Measurements from ENCODE around the gene ENAH.
A peak's percentile ranks its signal among the peaks of the same experiment; 100 is the strongest.

ENAH gene

DNA sequence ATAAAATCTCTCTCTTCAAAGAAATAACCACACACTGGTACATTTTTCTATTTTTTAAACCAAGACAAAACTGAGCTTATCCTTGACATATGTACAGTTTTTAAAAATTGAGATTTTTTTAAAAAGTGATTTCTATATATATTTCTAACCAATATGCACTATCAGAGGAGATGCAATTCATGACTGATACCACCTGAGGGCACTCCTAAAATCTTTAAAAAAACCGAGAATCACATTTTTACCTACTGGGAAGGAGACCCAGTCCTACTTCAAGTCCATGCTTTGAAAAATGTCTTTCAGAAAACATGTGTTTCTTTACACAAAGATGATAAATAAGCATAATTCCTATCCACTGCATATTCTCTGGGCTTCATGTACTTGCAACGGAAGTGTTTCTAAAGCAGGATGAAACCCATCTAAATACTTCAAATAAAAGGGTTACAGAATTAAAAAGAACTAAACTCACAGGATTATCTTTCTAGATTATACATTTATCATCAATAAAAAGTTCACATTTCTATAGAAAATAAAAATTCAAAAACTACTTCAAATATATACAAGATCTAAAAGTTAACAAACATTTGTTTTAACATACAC lies 98.6 kb downstream of the ENAH start:
- peak; percentile 31 for DNase-seq

DNA sequence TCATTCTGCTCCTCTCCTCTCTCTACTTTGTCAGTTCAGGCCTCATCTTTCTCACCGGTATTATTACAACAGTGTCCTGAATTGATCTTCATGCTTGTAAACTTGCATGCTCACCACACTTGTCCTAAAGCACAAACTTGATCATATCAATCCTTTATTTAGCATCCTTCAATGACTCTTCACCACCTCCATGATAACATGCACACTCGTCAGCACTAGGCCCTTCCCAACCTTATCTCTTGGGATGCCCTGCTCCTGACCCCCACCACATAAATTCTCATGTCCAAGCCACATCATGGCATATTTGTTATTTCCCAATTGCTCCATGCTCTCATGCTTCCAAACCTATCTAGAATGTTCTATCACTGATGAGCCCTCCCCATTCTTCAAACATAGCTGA lies 103.1 kb downstream of the ENAH start:
- DNase-seq = no peak

DNA sequence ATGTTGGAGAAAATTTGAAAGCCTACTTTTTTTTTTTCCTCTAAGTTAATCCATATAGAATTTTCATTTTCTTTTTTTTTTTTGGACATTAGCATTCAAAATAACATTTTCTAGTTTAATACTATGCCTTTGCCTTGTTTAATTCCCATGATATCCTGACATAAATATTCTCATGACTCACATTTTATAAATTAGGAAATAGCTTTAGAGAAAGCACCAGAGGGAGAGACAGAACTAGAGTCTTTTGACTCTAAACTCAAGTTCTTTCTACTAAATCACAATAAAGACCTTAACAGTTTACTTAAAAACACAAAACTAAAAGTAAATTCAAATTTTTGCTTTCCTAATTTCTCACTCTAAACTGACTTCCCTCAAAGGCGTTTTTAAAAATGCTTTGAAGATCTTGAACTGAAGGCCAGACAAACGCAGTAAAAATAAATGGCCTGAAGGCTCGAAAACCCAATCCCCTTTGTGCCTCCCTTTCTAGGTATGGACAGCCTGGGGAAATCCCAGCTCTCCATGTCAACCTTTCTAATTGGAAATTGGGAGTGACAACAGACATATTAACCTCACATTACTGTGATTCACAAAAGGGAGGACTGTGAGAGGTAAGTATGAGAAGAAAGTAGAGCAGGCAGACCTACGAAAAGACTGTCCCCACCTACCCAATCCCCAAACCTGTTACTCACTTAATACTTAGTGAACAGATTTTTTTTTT lies 104.6 kb downstream of the ENAH start:
- DNase-seq = peak; percentile 9

DNA sequence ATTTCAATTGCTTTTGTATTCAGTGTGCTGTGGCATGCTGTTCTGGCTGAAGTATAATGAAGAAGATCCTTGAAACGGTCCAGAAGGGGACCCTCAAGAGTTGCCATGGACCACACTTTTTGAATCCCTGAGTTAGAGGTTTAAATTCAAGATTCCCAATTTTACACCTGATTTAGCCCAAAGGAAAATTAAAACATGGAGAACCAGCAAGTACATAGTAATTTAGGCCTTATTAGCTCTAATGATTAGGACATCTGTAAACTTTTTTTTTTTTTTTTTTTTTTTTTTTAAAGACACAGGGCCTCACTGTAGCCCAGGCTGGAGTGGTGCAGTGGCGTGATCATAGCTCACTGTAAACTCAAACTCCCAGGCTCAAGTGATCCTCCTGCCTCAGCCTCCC lies 107.3 kb downstream of the ENAH start:
- no peak for DNase-seq

DNA sequence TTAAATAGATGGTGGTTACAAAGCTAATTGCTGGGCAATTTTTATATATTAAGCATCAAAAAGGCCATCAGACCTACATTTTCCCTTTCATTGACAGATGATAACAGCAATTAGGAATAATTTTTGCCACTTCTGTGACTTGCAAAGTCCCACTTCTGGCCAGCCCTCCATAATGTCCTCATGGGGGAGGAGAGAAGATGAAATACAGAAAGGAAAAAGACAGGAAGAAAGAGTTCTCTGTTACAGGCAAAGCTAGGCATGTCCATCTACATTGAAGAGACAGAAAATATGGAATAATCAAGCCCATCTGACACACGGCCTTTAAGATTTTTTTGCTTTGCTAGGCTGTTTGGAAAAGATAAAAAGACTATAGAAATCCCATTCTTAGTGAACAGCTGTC lies 108.0 kb downstream of the ENAH start:
- no peak for DNase-seq

DNA sequence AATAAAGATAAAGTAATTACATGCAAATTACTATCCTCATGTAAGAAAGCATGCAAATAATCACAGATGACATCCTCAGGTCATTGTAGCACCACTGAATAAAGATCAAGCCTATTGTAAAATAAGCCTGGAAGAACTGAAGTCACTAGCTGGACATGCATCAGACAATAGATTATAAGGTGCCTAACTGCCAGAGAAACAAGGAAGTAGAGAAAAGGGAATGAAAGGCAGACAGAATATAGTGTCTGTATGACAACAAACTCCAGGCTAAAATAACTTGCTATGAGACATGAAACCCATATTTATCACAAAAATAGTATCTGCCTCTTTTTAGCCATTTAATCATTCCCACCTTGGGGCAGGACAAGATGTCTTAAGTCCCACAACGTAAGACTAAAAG lies 108.7 kb downstream of the ENAH start:
- no peak for DNase-seq

DNA sequence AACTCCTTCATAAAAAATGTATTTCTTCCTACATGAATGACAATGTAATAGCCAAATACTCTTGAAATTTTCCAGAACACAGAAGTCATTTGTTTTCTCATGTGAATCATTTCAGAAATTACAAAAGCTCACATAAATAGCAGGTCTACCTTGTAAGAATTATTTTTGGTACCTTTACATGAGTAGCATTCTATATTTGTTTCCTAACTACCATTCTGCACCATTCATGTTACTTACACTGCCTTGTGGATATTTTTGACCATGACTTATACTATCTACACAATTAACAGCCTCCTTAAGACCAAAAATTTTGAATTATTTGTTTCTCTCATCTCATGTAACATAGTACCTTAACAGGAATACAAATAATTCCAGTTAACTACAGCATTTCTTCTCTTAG lies 109.6 kb downstream of the ENAH start:
- no peak for DNase-seq

DNA sequence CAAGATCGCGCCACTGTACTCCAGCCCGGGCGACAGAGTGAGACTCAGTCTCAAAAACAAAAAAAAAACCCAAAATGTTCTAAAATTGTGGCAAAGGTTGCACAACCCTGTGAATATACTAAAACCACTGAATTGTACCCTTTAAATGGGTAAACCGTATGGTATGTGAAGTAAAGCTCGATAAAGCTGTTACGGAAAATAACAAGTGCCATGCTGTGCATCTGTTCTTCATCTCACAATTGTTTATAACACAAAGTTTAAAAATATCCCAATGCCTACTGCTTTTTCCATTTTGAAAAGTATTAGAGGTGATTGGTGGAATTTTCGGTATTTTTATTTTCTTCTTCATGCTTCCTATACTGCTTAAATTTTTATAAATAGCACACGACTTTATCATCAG lies 111.5 kb downstream of the ENAH start:
- DNase-seq = no peak

DNA sequence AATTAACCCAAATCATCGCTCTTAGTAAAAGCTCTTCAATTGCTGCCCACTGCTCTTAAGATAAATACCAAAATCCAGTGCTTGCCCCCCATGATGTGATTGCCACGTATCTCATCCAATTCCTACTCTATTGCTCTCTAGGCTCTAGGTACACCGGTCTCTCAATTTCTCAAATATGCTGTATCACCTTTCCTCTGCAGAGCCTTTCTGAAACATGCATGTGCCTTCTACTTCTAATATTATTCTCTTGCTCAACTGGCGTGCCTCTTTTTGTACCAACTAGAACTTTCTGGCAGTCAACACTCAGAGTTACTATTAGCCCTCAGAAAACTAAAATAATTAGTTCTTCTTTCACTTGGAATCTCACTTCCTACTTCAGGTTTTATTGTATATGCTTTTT lies 113.3 kb downstream of the ENAH start:
- DNase-seq = no peak

DNA sequence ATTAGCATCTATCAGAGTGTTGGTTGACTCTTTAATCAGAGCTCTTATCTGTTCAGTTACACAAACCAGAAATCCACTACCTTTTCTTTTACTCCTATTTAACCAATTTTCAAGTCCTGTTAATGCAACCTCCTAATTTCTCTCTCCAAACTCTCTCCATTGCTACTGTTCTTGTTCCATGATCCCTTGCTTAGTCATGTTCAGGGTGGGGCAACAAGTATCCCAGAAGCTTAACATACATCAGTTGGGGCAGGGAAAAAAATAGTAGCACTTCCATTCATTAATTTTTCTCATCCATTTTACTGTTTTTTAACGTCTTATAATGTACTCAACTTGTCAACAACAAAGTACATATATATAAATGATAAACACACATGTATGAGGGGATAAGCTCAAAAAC lies 113.9 kb downstream of the ENAH start:
- DNase-seq = no peak

DNA sequence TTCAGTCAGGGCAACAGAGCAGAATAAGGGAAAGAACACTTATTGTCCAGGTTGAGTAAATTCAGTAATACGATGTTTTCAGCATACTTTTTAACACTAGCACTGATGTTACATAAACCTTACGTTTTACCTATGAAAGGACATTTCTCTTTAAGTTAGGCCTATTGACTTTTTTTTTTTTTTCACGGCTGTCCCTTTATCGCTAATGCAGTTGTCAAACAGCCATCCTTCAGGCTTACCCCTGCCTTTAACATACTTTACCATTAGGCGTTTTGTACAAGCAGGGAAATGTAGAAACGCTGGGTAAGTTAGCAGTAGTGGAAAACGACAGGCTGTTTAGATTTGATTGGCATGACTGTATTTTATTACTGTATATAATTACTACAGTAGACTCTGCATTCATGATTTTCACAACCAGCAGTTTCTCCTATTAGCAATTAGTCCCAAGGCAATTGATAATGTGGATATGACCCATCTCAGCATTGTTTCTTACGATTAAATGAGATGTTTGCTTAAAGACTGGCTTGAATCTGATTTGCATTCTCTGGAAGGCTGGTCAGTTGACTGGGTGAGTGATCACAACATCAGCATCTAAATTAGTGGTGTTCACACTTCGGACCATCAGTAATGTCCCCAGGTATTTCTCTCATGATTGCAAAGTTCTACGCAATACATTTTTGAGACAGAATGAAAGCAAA lies 115.2 kb downstream of the ENAH start:
- no peak for DNase-seq

DNA sequence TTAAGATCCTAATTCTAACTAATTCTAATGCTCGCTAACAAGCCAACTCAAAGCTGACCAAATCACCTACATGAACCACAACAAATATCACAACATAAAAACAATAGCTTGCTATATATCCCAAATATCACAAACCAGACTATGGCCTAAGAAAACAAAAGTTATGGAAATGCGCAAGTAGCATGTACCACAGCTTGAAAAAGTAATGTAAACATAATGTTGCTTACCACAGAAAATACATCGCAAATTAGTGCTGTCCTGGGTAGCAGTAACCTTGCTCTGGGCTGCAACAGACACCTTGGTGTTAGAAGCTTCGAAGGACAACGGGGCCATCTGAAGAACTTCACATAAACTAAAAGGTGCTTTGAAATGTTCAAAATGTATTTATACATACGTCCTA lies 117.6 kb downstream of the ENAH start:
- DNase-seq = no peak

DNA sequence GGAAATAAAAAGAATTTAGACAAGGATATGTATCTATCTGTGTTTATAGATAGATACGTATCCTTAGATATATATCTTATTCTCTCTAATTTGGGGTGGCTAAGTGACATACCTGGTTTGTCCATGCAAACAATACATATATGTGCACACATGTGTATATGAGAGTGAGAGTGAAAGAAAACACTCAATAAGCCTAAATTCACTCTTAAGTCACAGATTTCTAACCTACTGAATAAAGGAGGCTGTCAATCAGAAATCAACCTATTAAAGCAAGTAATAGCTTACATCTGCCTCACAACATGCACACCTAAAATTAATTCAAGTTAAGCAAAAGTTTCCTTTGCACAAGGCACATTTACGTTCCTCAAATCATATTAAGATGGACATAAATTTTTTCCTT lies 118.2 kb downstream of the ENAH start:
- DNase-seq = no peak

DNA sequence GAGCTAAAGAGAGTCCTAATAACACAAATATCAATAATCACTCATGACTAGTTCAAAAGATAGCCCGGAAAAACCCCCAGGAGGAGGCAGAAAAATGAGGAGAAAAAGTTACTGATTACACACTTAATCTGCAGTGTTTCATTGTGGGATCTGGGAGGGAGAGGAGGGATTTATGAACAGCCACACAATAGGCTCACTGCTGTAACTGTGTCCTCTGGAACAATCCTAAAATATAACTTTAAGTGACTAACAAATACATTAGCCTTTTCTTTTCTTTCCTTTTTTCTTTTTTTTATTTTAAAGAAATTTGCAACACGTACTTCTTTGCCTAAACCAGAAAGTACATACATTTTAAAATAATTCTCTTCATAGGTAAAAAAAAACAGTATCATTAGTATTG lies 118.8 kb downstream of the ENAH start:
- DNase-seq = no peak

DNA sequence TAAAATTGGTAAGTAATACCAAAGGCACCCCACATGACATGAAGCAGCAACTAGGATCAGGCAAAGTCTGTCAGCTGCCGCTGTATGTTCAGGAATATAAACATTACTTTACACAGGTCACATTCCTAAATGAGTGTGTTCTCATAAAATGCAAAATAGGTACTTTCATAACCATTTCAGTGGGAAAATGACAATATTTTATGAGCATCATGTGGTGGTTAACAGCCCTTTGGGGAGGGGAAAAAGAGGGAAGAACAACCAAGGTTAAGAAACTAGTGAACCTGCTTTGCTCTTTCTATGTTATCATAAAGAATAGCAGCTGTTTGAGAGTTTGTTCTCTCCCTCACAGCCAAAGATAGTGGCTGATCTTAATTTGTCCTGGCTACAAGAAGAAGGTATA lies 119.7 kb downstream of the ENAH start:
- no peak for DNase-seq

DNA sequence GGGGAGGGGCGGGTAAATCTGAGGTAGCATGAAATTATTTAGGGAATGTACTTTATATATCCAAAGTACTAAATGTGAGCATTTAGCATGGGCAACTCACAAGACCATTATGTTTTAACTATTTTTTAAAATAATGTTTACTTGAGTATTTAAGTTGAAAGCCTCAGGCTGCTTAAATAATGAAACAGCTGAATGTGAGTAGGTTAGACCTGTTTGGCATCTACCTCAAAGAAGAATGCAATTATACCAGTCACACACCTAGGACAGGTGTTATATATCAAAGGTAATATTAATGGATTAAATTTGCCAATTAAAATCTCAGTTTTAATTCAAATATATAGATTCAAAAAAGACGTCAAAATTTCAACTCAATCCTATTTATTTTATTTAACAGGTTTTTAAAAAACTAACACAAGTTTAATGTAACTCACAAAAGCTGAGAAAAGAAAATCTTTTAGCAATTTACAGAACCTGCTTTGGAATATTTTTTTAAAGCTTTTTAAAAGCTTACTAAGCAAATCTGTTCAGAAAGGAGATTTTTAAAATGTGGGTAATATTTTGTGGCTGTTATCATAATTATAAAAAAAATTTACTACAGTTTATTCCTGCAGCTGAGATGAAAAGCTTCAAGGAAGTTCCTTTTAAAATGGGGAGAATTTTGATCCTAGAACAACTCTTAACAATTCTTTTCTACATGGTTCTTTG lies 120.5 kb downstream of the ENAH start:
- no peak for DNase-seq

DNA sequence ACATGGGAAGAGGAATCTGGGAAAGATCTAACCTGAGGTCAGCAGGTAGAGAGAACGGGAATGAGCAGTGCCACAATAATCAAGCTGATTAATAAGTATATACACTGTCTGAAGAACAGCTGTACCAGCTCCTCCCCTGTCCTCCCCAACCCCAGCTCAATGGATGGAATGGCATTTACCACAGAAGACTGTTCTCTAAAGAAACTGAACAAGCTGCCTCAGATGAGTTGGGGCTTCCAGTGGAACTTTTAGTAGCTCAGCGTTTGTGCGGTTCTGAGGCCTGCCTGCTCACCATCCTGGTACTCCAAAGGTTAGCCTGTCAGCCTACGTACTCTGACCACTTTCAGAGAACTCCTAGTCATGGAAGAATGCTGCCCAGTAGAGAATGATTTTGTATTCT lies 123.2 kb downstream of the ENAH start:
- DNase-seq = no peak

DNA sequence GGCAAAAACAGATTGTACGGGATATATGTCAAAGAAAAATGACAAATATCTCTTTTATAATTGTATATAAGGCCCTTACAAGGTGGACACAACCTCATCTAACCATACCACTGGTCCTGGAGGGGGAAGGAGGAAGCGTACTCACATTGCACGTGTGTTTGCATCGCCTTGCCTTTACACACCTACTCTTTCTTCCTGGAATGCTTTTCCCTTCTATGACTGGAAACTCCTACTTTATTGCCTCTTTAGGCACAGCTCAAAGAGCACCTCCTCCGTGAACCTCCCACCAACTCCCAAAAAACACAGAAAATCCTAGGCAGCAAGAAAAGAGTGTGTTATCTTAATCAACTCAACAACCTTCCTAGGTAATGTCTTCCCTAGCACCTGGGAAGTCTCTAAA lies 125.3 kb downstream of the ENAH start:
- DNase-seq = no peak

DNA sequence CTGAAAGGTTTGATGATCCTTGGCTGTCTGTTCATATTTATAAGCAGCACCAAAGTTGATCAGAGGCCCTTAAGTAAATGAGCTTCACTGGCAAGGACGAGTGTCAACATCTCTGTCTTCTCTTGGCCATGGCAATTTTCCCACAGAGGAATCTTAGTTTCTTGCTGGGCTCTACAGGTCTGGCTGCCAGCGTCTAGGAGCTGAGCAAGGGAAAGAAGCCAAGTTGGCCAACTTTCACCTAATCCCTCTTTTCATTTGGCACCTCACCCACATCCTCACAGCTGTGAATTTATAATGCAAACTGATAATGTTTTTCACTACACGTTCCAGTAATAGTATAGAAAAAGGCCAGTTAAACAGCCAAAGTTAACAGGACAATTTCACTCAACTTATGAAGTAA lies 126.0 kb downstream of the ENAH start:
- DNase-seq = no peak

DNA sequence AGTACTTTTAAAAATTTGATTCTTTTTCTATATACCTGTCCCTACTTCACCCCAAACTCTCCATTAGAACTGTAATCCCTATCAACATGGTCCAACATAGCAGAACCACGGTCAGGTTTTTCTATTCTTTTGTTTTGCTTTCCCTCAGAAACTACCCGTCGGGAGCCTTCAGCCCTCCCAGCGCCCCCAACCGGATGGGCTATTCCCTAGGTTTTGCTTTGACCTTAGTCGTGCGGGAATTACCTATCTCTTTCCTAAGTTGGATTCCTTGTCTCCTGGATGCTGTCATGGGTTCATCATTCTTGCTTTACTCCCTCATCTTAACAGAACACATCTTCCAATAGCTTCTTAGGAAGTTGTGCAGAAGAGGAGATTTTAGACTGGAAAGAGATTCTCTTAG lies 127.5 kb downstream of the ENAH start:
- no peak for DNase-seq

DNA sequence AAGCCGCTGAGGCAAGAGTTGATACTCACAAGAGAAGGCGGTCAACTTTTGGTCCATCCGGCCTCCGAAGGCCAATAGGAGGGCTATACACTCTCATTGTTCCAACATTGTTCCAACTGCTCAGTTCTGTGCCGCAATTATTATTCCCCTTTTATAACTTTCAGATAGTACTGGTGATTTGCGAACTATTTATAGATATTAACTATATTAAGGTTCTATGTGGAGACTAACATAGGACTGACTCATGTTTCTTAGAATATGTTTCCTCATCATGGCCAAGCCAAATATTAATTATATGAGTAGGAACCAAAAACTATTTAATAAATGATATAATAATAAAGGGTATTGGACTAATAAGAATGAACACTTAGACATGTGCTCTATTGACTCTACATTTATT lies 128.4 kb downstream of the ENAH start:
- DNase-seq = no peak

DNA sequence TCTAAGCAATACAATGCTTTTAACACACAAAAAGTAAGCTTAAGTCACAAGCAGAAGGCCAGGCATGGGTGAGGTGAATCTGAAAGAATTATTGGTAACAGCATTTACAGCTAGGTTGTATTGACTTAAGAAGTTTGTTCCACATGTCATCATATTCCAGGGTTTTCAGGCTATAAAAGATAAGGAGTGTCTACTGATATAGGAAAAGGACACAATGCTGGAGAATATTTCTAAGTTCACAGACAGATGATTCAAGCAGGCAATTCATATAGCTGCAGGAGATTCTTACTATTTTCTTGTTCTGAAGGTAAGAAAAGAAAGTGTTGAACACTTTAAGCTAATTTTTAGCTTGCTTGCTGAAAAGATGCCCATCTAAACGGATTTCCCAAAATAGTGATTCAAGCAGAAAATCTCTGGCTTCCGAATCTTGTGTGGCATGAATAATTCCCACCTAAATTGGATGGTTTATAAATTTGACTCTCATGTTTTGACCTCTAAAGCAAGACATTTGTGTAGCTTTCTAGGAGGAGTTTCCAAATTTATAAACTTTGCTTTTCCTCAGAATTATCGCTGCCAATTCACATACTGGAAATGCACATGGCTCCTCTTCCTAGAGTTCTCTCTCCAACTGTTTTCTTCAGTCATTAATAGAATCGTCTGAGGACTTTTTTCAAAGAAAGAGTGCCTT lies 129.5 kb downstream of the ENAH start:
- no peak for DNase-seq

DNA sequence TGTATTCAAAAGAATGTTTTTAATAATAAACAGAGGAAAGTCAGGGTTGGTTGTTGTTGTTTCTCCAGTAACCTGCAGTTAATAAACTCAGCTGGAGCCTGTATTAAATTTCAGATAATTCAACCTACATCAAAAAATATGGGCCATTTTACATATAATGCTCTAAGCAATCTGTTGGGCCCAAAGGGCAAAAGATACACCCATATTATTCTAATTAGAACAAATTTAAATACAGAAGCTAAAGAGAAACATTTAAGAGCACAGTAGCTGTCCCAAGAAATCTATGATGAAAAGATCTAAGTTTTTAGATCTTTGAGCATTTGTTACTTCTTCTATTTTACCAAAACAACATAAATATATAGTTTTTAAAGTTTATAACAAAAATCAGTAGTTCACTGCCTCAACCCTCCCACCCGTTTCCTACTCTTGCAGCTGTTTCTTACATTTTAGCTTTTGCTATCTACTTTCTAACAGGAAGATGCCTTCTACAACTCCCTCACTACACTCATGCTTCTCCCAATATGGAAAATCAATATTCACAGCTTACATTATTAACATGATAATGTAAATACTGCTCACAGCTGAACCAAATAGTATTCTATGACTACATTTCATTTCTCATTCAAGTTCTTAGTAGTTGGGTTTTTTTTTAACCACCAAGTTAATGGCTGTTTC lies 130.2 kb downstream of the ENAH start:
- no peak for DNase-seq

Measured in fibroblast of skin of right biceps (primary cell).